Panc1 (cell line): ENCODE results near the gene CHST12. TPM values are rescaled to one million over a fixed set of nuclear protein-coding genes. Genes with fewer than 3 reads are reported as not detected.
A peak's percentile ranks its signal among the peaks of the same experiment; 100 is the strongest.

Experiments
- ATAC-seq: fragments of 200-7000 bp; cut with Tn5 transposase; 2 replicates; pipeline ENCODE4 v1.9.1; 2020; ENCODE audit warnings: mild to moderate bottlenecking, moderate library complexity
- BruUV-seq: library from RNA; stranded (reverse); fragments of 400-500 nt; replicated peaks from 2 replicates; lab custom pipeline; 2021; lab: Mats Ljungman, UMichigan
- CTCF ChIA-PET: fragments of 300-600 bp; sonication (Branson Sonifier 250); formaldehyde crosslinking; loops from one replicate; lab custom pipeline; 2022; ENCODE audit warnings: antibody characterized with exemption; lab: Charles Lee
- POLR2A ChIA-PET: fragments of 300-600 bp; sonication (Branson Sonifier 250); formaldehyde crosslinking; loops from one replicate; lab custom pipeline; 2022; ENCODE audit warnings: antibody characterized with exemption; lab: Charles Lee
- DNase-seq: peaks from one replicate; pipeline ENCODE4 v3.0.0-alpha.2; 2010; ENCODE audit warnings: low read depth, low spot score
- H3K27ac ChIP-seq: 2 replicates; pipeline ENCODE4 v1.5.1; 2011; ENCODE audit warnings: mild to moderate bottlenecking, low read length, inconsistent platforms
- H3K27me3 ChIP-seq: fragments of 200-500 bp; sonication (Bioruptor generic); 2 replicates; pipeline ENCODE4 v1.6.0; 2014; ENCODE audit warnings: low read length, inconsistent platforms; ENCODE audit not compliant: control insufficient read depth, insufficient read depth
- H3K36me3 ChIP-seq: fragments of 200-500 bp; sonication (Bioruptor generic); 2 replicates; pipeline ENCODE4 v1.5.1; 2014; ENCODE audit warnings: inconsistent platforms, mild to moderate bottlenecking, low read length, moderate library complexity; ENCODE audit not compliant: control insufficient read depth, insufficient read depth
- H3K4me1 ChIP-seq: 2 replicates; pipeline ENCODE4 v1.5.1; 2011; ENCODE audit warnings: inconsistent platforms, mild to moderate bottlenecking, low read length, moderate library complexity; ENCODE audit not compliant: control insufficient read depth, insufficient read depth
- H3K4me3 ChIP-seq, 2 experiments: 2 replicates each; pipeline ENCODE4 v1.5.1; 2011 to 2012; ENCODE audit warnings: low read depth in 2 of 2, low read length in 2 of 2, mild to moderate bottlenecking in 2 of 2, inconsistent platforms in 1 of 2, moderate library complexity in 1 of 2
- H3K9me3 ChIP-seq: fragments of 200-500 bp; sonication (Bioruptor generic); 2 replicates; pipeline ENCODE4 v1.5.1; 2014; ENCODE audit warnings: low read depth, mild to moderate bottlenecking, inconsistent platforms, low read length, moderate library complexity; ENCODE audit not compliant: control insufficient read depth, insufficient read depth
- CTCF ChIP-seq: fragments of 450-650 bp; IDR thresholded peaks from 2 replicates; pipeline ENCODE4 v1.5.1; 2017; ENCODE audit warnings: mild to moderate bottlenecking
- POLR2AphosphoS5 ChIP-seq: IDR thresholded peaks from 2 replicates; pipeline ENCODE4 v1.6.1; 2012; ENCODE audit warnings: mild to moderate bottlenecking, low read depth, low read length, moderate library complexity
- REST ChIP-seq, 2 experiments: IDR thresholded peaks; 2 replicates each; pipeline ENCODE4 v1.6.1; 2011 to 2012; ENCODE audit warnings: low read depth in 2 of 2, control low read depth in 1 of 2, low read length in 1 of 2, mild to moderate bottlenecking in 1 of 2, moderate library complexity in 1 of 2; ENCODE audit not compliant: insufficient read depth in 1 of 2
- SIN3A ChIP-seq: IDR thresholded peaks from 2 replicates; pipeline ENCODE4 v1.6.1; 2012; ENCODE audit warnings: low read depth, mild to moderate bottlenecking, low read length, moderate library complexity, borderline replicate concordance; ENCODE audit not compliant: insufficient read depth
- TCF7L2 ChIP-seq: IDR thresholded peaks from 2 replicates; pipeline ENCODE4 v1.6.1; 2011; ENCODE audit warnings: mild to moderate bottlenecking, low read depth, low read length, inconsistent platforms
- in situ Hi-C: cut with HindIII; loops from 2 replicates; pipeline ENCODE4 v1.10.0; 2016; ENCODE audit warnings: low sequenced_read_pairs, low pct_unique_long_range_greater_than_20kb
- intact Hi-C: fragments of 100-400 bp; cut with micrococcal nuclease; formaldehyde crosslinking; loops from one replicate; pipeline ENCODE4 v1.10.0; 2022; ENCODE audit not compliant: unreplicated experiment
- total RNA-seq: library from RNA; stranded (reverse); gene quantifications from one replicate; pipeline ENCODE4 v1.2.1, GENCODE V29; 2021; ENCODE audit not compliant: unreplicated experiment

The CHST12 gene
- total RNA-seq, 1 experiment from 2014 or later = 48.3 TPM

- Histone ChIP-seq H3K27me3 (no peaks in the 10 kb centered on the region), H3K4me3 (no peak overlapping the region), H3K4me1 (peaks cover 7% of the 10 kb centered on the region; the same call in 1 of the 2 replicates), H3K36me3 (no peaks in the 10 kb centered on the region), H3K9me3 (no peaks in the 10 kb centered on the region), H3K27ac (no peak overlapping the region)
- in situ Hi-C loops (no loop called here), intact Hi-C loops (no loop called here)
- ChIA-PET POLR2A (interaction anchor here (0.6 kb wide), 1 partner anchor 57 kb away, joined by 3 read pairs; no protein-coding TSS in a partner anchor), CTCF (interaction anchor here (0.5 to 3.0 kb wide), 6 partner anchors 20 to 960 kb away, joined by 3 to 52 read pairs (median 3); no protein-coding TSS in a partner anchor)
- DNase-seq = no peak
- ATAC-seq = no peak
- TF ChIP-seq POLR2AphosphoS5 = no peak
- BruUV-seq = no TSS peak
Measured at GRCh38 chr7:2470204-2471021, 67.0 kb downstream of the CHST12 start.

- Histone ChIP-seq H3K27me3 (no peaks in the 10 kb centered on the region), H3K36me3 (no peaks in the 10 kb centered on the region), H3K4me3 (no peak overlapping the region), H3K4me1 (peaks cover 7% of the 10 kb centered on the region; the same call in 1 of the 2 replicates), H3K9me3 (no peaks in the 10 kb centered on the region), H3K27ac (no peak overlapping the region)
- BruUV-seq = no TSS peak
- in situ Hi-C loops (no loop called here), intact Hi-C loops (no loop called here)
- TF ChIP-seq TCF7L2 = no peak
- no peak for TF ChIP-seq CTCF
- TF ChIP-seq REST (IDR thresholded peaks at IDR 0.05; ENCODE audit: insufficient read depth in 1 of 2, low read depth in 2 of 2, low read length in 1 of 2) = no peak
- TF ChIP-seq SIN3A = no peak
- TF ChIP-seq POLR2AphosphoS5 = no peak
- ChIA-PET POLR2A (interaction anchor here (0.5 kb wide), 1 partner anchor 41 kb away, joined by 4 read pairs; no protein-coding TSS in a partner anchor), CTCF (interaction anchor here (1.2 to 3.0 kb wide), 2 partner anchors 20 to 52 kb away, joined by 3 to 52 read pairs; no protein-coding TSS in a partner anchor)
- DNase-seq = no peak
- peak; percentile 57 for ATAC-seq
Measured at GRCh38 chr7:2471022-2471329, 67.6 kb downstream of the CHST12 start.

GRCh38 chr7:2471396-2471795, 68.0 kb downstream of the CHST12 start:
- no peaks in the 10 kb centered on the region for H3K27me3 ChIP-seq
- DNase-seq (no peak), ATAC-seq (peak; percentile 7)
- in situ Hi-C loops (no loop called here), intact Hi-C loops (no loop called here)
- H3K4me3 ChIP-seq = no peak overlapping the region
- POLR2A ChIA-PET = interaction anchor here (0.5 kb wide), 1 partner anchor 41 kb away, joined by 4 read pairs; no protein-coding TSS in a partner anchor
- no peaks in the 10 kb centered on the region for H3K36me3 ChIP-seq
- no peaks in the 10 kb centered on the region for H3K9me3 ChIP-seq
- H3K4me1 ChIP-seq = peaks cover 7% of the 10 kb centered on the region; the same call in 1 of the 2 replicates
- BruUV-seq = no TSS peak
- no peak overlapping the region for H3K27ac ChIP-seq
- CTCF ChIA-PET = no interaction called here
- no peak for TF ChIP-seq REST (IDR thresholded peaks at IDR 0.05; ENCODE audit: insufficient read depth in 1 of 2, low read depth in 2 of 2, low read length in 1 of 2)
- no peak for TF ChIP-seq SIN3A
- TF ChIP-seq TCF7L2 = no peak
- TF ChIP-seq POLR2AphosphoS5 = no peak
- TF ChIP-seq CTCF = no peak
